Mesothelial cell of epicardium (in vitro differentiated cells): Measurements from ENCODE around the gene NSUN7. TPM values are rescaled to one million over a fixed set of nuclear protein-coding genes. Genes with fewer than 3 reads are reported as not detected.

Source experiments
- DNase-seq, 2 experiments: peaks; one replicate each; pipeline ENCODE4 v3.0.0; 2021; ENCODE audit warnings: low spot score in 2 of 2; ENCODE audit not compliant: unreplicated experiment in 2 of 2
- H3K27ac Mint-ChIP-seq: 2 replicates; pipeline ENCODE4 v1.8.0; 2021; ENCODE audit warnings: mixed read lengths
- H3K27me3 Mint-ChIP-seq: 2 replicates; pipeline ENCODE4 v1.8.0; 2021; ENCODE audit warnings: low read depth, mixed read lengths
- H3K36me3 Mint-ChIP-seq: 2 replicates; pipeline ENCODE4 v1.8.0; 2021; ENCODE audit warnings: mixed read lengths
- H3K4me1 Mint-ChIP-seq: 2 replicates; pipeline ENCODE4 v1.8.0; 2021; ENCODE audit warnings: mixed read lengths
- H3K4me3 Mint-ChIP-seq: 2 replicates; pipeline ENCODE4 v1.8.0; 2021; ENCODE audit warnings: mild to moderate bottlenecking, moderate library complexity, mixed read lengths
- H3K9me3 Mint-ChIP-seq: 2 replicates; pipeline ENCODE4 v1.8.0; 2021; ENCODE audit warnings: mixed read lengths
- total RNA-seq: library from RNA; stranded (reverse); gene quantifications from 3 replicates; pipeline ENCODE4 v1.2.1, GENCODE V29; 2021
- TF ChIP-seq, protein P1 (sequence below): fragments of 200-600 bp; sonication (generic); IDR thresholded peaks from one replicate; pipeline ENCODE4 v1.5.0; 2021; ENCODE audit warnings: antibody characterized with exemption; ENCODE audit not compliant: unreplicated experiment

NSUN7 gene
- total RNA-seq, 1 donor from 2014 or later, result 21.8 TPM

DNA sequence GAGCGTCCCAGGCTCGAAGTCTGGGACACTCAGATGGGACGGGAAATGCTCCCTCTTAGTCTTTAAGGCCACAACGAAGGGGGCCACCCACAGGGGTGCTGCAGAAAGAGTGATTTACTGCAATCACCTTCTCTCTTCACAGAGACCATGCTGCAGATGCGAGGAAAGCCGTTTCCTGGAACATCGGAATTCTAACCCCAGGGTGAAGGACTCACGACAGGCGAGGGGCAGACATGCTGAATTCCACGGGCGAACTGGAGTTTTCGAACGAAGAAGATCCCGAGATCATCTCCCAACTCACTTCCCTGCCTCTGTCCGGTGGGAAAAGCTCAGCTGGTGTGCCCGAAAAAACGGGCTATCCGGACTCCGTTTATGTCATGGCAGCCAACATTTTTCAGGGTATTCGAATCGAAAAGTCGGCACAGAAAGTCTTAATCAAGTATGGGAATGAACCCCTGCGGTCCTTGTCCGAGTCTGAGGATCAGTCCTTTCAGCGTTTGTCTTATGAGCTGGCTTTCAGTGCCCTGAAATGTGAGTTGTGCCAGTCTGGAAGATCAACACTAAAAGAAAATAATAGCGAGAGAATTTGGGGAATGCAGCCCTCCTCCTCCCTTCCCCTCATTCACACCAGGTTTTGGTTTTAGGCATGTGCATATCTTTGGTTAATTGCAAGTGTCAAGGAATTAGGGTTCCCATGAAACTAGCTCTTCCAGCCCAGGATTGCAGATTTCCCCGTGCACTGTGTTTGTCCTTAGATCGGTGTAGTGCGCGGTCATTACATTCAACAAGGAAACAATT, 905 bp downstream of the NSUN7 start:
- peak overlapping the region; percentile 96 for H3K27ac Mint-ChIP-seq
- peaks cover 19% of the 10 kb centered on the region for H3K36me3 Mint-ChIP-seq
- DNase-seq, result peak in 1 of 2 experiments; percentile 56
- TF ChIP-seq, protein P1, sequence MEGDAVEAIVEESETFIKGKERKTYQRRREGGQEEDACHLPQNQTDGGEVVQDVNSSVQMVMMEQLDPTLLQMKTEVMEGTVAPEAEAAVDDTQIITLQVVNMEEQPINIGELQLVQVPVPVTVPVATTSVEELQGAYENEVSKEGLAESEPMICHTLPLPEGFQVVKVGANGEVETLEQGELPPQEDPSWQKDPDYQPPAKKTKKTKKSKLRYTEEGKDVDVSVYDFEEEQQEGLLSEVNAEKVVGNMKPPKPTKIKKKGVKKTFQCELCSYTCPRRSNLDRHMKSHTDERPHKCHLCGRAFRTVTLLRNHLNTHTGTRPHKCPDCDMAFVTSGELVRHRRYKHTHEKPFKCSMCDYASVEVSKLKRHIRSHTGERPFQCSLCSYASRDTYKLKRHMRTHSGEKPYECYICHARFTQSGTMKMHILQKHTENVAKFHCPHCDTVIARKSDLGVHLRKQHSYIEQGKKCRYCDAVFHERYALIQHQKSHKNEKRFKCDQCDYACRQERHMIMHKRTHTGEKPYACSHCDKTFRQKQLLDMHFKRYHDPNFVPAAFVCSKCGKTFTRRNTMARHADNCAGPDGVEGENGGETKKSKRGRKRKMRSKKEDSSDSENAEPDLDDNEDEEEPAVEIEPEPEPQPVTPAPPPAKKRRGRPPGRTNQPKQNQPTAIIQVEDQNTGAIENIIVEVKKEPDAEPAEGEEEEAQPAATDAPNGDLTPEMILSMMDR, result no peak
- H3K9me3 Mint-ChIP-seq, result peaks cover 4% of the 10 kb centered on the region
- H3K27me3 Mint-ChIP-seq, result no peaks in the 10 kb centered on the region
- H3K4me3 Mint-ChIP-seq, result peak overlapping the region; percentile 88
- peaks cover 29% of the 10 kb centered on the region for H3K4me1 Mint-ChIP-seq

DNA sequence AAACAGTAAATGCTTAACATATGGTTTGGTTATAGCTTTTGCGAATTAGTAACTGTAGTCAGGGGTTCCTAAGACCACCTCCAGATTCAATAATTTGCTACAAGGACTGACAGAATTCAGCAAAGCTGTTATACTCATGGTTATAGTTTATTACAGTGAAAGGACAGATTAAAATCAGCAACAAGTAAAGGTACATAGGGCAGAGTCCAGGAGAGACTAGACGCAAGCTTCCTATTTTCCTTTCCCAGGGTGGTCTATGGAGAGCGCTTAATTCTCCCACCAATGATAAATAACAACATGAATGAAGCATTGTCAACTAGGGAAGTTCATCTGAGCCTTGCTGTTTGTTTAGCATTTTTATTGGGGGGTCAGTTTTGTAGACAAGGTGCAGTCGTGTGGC, 5.9 kb downstream of the NSUN7 start:
- H3K27ac Mint-ChIP-seq, result no peak overlapping the region
- DNase-seq, result no peak
- no peaks in the 10 kb centered on the region for H3K27me3 Mint-ChIP-seq
- H3K36me3 Mint-ChIP-seq, result peaks cover 23% of the 10 kb centered on the region
- TF ChIP-seq, protein P1, result no peak
- H3K4me3 Mint-ChIP-seq, result no peak overlapping the region
- H3K4me1 Mint-ChIP-seq, result peaks cover 21% of the 10 kb centered on the region
- peaks cover 4% of the 10 kb centered on the region for H3K9me3 Mint-ChIP-seq

DNA sequence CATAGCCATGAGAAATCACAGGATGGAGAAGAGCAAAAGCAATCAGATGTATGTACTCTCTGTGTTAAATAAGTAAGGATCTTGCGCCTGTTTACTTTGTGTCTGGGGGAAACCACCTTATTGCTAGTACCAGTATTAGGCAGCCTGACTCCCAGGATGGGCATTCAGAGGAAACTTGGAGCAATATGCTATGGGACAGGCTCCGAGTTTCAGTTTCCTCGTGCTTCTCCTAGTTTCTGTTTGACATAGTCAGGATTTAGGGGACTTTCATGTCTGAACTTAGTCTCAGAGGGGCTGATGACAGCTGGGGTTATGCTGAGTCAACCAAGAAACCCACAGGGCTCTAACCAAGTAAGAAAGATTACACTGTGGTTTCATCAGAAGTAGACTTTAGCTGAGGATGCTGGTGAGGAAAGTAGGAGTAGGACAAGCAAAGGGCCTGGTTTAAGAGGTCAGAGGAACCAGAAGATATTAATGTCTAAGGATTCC, 13.5 kb downstream of the NSUN7 start:
- no peak overlapping the region for H3K27ac Mint-ChIP-seq

DNA sequence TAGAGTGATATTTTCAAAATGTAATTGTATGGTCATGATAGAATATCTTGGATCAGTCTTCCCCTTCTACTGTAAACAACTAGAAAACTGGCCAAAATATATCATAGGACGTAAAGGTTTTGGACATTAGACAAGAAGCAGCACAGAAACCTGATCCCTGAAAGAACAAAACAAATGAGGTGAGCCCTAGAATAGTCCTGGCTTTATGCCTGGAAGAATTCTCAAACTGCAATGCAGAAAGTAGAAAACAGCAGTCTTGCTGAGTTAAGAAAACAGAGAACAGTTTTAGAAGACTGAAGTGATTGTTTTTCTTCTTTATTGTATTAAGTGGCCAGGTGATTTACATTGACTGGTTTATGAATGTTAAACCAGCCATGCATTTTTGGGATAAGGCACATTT, 19.5 kb downstream of the NSUN7 start:
- DNase-seq, result no peak
- Mint-ChIP-seq H3K9me3 (peaks cover 5% of the 10 kb centered on the region), H3K36me3 (peaks cover 20% of the 10 kb centered on the region), H3K4me1 (peaks cover 11% of the 10 kb centered on the region), H3K27me3 (no peaks in the 10 kb centered on the region), H3K4me3 (no peak overlapping the region), H3K27ac (peak overlapping the region; percentile 73)
- TF ChIP-seq, protein P1, result no peak

More for the DNA sequence above, 13.5 kb downstream of the NSUN7 start:
- Mint-ChIP-seq H3K4me1 (no peaks in the 10 kb centered on the region), H3K36me3 (peaks cover 26% of the 10 kb centered on the region), H3K9me3 (peaks cover 5% of the 10 kb centered on the region), H3K4me3 (no peak overlapping the region), H3K27me3 (no peaks in the 10 kb centered on the region)
- DNase-seq, result no peak
- TF ChIP-seq, protein P1, result no peak

DNA sequence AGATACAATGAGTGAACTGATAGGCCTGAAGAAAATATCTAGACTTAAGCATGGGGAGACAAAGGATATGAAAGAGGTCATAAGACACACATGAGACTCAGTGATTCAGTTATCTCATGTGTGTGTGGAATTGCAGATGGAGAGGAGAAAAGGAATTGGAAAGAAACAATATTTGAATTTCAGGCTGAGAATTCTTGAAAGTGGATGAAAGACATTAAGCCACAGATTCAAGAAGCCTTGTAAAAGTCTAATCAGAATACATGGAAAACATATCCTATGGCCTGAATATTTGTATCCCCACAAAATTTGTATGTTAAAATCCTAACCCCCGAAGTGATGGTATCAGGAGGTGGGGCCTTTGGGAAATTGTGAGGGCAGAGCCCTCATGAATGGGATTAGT, 28.3 kb downstream of the NSUN7 start:
- Mint-ChIP-seq H3K27ac (no peak overlapping the region), H3K36me3 (peaks cover 48% of the 10 kb centered on the region), H3K27me3 (no peaks in the 10 kb centered on the region), H3K9me3 (peaks cover 16% of the 10 kb centered on the region), H3K4me1 (no peaks in the 10 kb centered on the region), H3K4me3 (no peak overlapping the region)
- DNase-seq, result no peak
- TF ChIP-seq, protein P1, result no peak
